Neural cell (in vitro differentiated cells): ENCODE results near the gene MGA.

Experiments
- EZH2 ChIP-seq: fragments of 200-600, 300-800 bp; shearing (Covaris generic), sonication (generic); IDR thresholded peaks from 2 replicates; pipeline ENCODE4 v1.6.1; 2014; ENCODE audit warnings: antibody characterized with exemption, low read length, borderline replicate concordance, mild to moderate bottlenecking; ENCODE audit not compliant: insufficient read depth, poor library complexity, severe bottlenecking
- MXI1 ChIP-seq: fragments of 450-650 bp; conservative IDR thresholded peaks from 2 replicates; pipeline ENCODE4 v1.6.1; 2014; ENCODE audit warnings: antibody characterized with exemption, mild to moderate bottlenecking; ENCODE audit not compliant: poor library complexity, severe bottlenecking
- POLR2AphosphoS5 ChIP-seq: IDR thresholded peaks from 2 replicates; pipeline ENCODE4 v1.6.1; 2012
- RAD21 ChIP-seq: fragments of 450-650 bp; conservative IDR thresholded peaks from 2 replicates; pipeline ENCODE4 v1.6.1; 2014; ENCODE audit warnings: antibody characterized with exemption, mild to moderate bottlenecking, moderate library complexity
- SMC3 ChIP-seq: fragments of 450-650 bp; conservative IDR thresholded peaks from 2 replicates; pipeline ENCODE4 v1.6.1; 2014; ENCODE audit warnings: antibody characterized with exemption, mild to moderate bottlenecking, moderate library complexity; ENCODE audit not compliant: poor library complexity
- TAF1 ChIP-seq: IDR thresholded peaks from 2 replicates; pipeline ENCODE4 v1.6.1; 2012; ENCODE audit warnings: low read depth
- TF ChIP-seq, protein P1 (sequence below): fragments of 450-650 bp; IDR thresholded peaks from 2 replicates; pipeline ENCODE4 v1.5.1; 2014; ENCODE audit warnings: antibody characterized with exemption, mild to moderate bottlenecking, moderate library complexity; ENCODE audit not compliant: poor library complexity, severe bottlenecking

DNA sequence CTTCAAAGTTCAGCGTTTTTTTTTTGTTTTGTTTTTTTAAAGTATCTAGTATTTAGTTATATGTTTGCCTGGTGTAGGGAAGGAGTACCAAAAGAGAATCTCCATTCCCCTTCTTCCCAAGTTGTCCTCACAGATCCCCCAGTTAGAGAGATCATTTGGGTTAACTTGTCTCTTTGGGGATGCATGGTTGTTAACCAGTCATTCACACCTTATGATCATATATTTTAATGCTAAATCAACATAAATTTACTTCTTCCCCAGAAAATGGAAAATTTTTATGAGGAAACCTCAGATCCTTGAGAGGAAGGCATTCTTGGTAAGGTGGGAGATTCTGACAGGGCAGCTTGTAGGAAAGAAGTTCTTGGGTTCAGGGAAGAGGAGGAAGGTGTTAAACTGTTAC, 1.5 kb upstream of the MGA start:
- TF ChIP-seq, protein P1, sequence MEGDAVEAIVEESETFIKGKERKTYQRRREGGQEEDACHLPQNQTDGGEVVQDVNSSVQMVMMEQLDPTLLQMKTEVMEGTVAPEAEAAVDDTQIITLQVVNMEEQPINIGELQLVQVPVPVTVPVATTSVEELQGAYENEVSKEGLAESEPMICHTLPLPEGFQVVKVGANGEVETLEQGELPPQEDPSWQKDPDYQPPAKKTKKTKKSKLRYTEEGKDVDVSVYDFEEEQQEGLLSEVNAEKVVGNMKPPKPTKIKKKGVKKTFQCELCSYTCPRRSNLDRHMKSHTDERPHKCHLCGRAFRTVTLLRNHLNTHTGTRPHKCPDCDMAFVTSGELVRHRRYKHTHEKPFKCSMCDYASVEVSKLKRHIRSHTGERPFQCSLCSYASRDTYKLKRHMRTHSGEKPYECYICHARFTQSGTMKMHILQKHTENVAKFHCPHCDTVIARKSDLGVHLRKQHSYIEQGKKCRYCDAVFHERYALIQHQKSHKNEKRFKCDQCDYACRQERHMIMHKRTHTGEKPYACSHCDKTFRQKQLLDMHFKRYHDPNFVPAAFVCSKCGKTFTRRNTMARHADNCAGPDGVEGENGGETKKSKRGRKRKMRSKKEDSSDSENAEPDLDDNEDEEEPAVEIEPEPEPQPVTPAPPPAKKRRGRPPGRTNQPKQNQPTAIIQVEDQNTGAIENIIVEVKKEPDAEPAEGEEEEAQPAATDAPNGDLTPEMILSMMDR: no peak
- TF ChIP-seq EZH2: no peak
- no peak for TF ChIP-seq TAF1
- TF ChIP-seq POLR2AphosphoS5: no peak
- TF ChIP-seq RAD21: no peak
- no peak for TF ChIP-seq SMC3
- TF ChIP-seq MXI1: no peak
